HepG2 (cell line): ENCODE results near the gene TMEM33. TPM values are rescaled to one million over a fixed set of nuclear protein-coding genes. Genes with fewer than 3 reads are reported as not detected.

Source experiments
- AGO2 ChIP-seq: fragments of 200-400 bp; formaldehyde crosslinking; optimal IDR thresholded peaks from 2 replicates; pipeline ENCODE3; 2017; ENCODE audit warnings: mild to moderate bottlenecking, low read depth, low read length, moderate library complexity
- DNMT1 ChIP-seq: sonication (generic); formaldehyde crosslinking; IDR thresholded peaks from 2 replicates; pipeline ENCODE4 v1.5.1; 2020; ENCODE audit warnings: mild to moderate bottlenecking, missing genetic modification reagents
- FOXA1 ChIP-seq, 2 experiments: fragments of 450-650 bp in 1 of 2; sonication (generic) in 1 of 2; formaldehyde crosslinking in 1 of 2; IDR thresholded peaks; 2 replicates each; pipeline versions ENCODE4 v1.4.0 to v1.6.1; 2016 to 2020; ENCODE audit warnings: missing genetic modification reagents in 1 of 2
- HIC2 ChIP-seq: sonication (generic); formaldehyde crosslinking; IDR thresholded peaks from 2 replicates; pipeline ENCODE4 v1.9.0; 2022; ENCODE audit warnings: low read depth, missing genetic modification reagents
- KLF12 ChIP-seq: sonication (generic); formaldehyde crosslinking; IDR thresholded peaks from 2 replicates; pipeline ENCODE4 v1.4.0; 2020; ENCODE audit warnings: missing genetic modification reagents, borderline replicate concordance
- KLF9 ChIP-seq: IDR thresholded peaks from 2 replicates; pipeline ENCODE4 v1.6.1; 2016; ENCODE audit warnings: low read depth
- NFAT5 ChIP-seq: sonication (generic); formaldehyde crosslinking; IDR thresholded peaks from 2 replicates; pipeline ENCODE4 v1.4.0; 2020; ENCODE audit warnings: missing genetic modification reagents
- NFKBIZ ChIP-seq: IDR thresholded peaks from 2 replicates; pipeline ENCODE4 v1.6.1; 2018; ENCODE audit warnings: missing genetic modification reagents, missing compliant biosample characterization
- PAXIP1 ChIP-seq: sonication (generic); formaldehyde crosslinking; conservative IDR thresholded peaks from 2 replicates; pipeline ENCODE4 v1.4.0; 2020; ENCODE audit warnings: mild to moderate bottlenecking, missing genetic modification reagents, moderate library complexity
- PHF8 ChIP-seq: sonication (generic); formaldehyde crosslinking; IDR thresholded peaks from 2 replicates; pipeline ENCODE4 v1.5.0; 2020; ENCODE audit warnings: missing genetic modification reagents
- PPARG ChIP-seq: conservative IDR thresholded peaks from 2 replicates; pipeline ENCODE4 v1.6.1; 2016; ENCODE audit warnings: missing biosample characterization, missing genetic modification reagents
- RFX5 ChIP-seq: IDR thresholded peaks from 2 replicates; pipeline ENCODE4 v1.6.1; 2011; ENCODE audit warnings: low read depth, low read length, improper control_type of control experiment
- SALL1 ChIP-seq: sonication (generic); formaldehyde crosslinking; IDR thresholded peaks from 2 replicates; pipeline ENCODE4 v1.8.0; 2022; ENCODE audit warnings: mild to moderate bottlenecking, missing genetic modification reagents
- SP5 ChIP-seq: IDR thresholded peaks from 2 replicates; pipeline ENCODE4 v1.6.1; 2016; ENCODE audit warnings: low read depth, borderline replicate concordance
- TEAD3 ChIP-seq: optimal IDR thresholded peaks from 2 replicates; pipeline ENCODE3; 2016; ENCODE audit warnings: borderline replicate concordance
- TFE3 ChIP-seq: IDR thresholded peaks from 2 replicates; pipeline ENCODE4 v1.6.1; 2016
- ZNF333 ChIP-seq: sonication (generic); formaldehyde crosslinking; IDR thresholded peaks from 2 replicates; pipeline ENCODE4 v1.4.0; 2020; ENCODE audit warnings: mild to moderate bottlenecking, missing genetic modification reagents, borderline replicate concordance
- polyA plus RNA-seq, 8 experiments: library from polyadenylated mRNA; depleted of rRNA in 3 of 8; stranded (reverse) in 7 of 8; unstranded in 1 of 8; fragments of >200 nt; fragmentation: Illumina TruSeq in 4 of 8; extraction: Trizol in 4 of 8; gene quantifications; 2 replicates each; pipeline versions ENCODE4 v1.2.1 to v1.2.3, GENCODE V29; 2011 to 2016; ENCODE audit warnings: low read depth in 4 of 8, missing spikeins in 1 of 8, mixed read lengths in 1 of 8; ENCODE audit not compliant: insufficient read depth in 1 of 8
- total RNA-seq, 5 experiments: library from RNA; depleted of rRNA; stranded (reverse); fragments of >200 nt; fragmentation: Illumina TruSeq; extraction: Trizol; gene quantifications; 2 replicates each; pipeline ENCODE4 v1.2.3, GENCODE V29; 2016; ENCODE audit warnings: low read depth in 1 of 5

The TMEM33 gene
- total and polyA plus RNA-seq, 2 of the 13 experiments (the other 11 are each of a cell fraction or from before 2014, with no cell fraction given) = 36.1 to 66.6 TPM

GRCh38 chr4:41990365-41991111 is 55.3 kb downstream of the TMEM33 start, which contains the start of gene SLC30A9 (continued):
- TF ChIP-seq NFAT5 (CRISPR knock-in tag) (no peak; the same call in 1 of the 2 replicates), FOXA1 (IDR thresholded peaks at IDR 0.05) (no peak), FOXA1 (CRISPR knock-in tag; IDR thresholded peaks at IDR 0.05) (no peak; the same call in 1 of the 2 replicates), KLF9 (CRISPR knock-in tag) (no peak), PPARG (0 out of 2 replicates have a peak, but pooled peaks have one; percentile 42), KLF12 (CRISPR knock-in tag) (no peak), RFX5 (peak; percentile 73), PHF8 (CRISPR knock-in tag) (peak; percentile 99), NFKBIZ (CRISPR knock-in tag) (no peak; the same call in 1 of the 2 replicates), SP5 (no peak), ZNF333 (no peak), DNMT1 (CRISPR knock-in tag) (peak; percentile 84; the same call in 1 of the 2 replicates), SALL1 (CRISPR knock-in tag) (peak; percentile 84), TFE3 (CRISPR knock-in tag) (no peak), PAXIP1 (CRISPR knock-in tag) (no peak), HIC2 (CRISPR knock-in tag) (0 out of 2 replicates have a peak, but pooled peaks have one; percentile 25), TEAD3 (CRISPR knock-in tag) (peak; percentile 44), AGO2 (peak; percentile 85)
